NCI-H510A treated with DMSO at 0.1 percent for 48 hours (cell line): ENCODE data around the gene SNRNP48.

Experiments used
- DNase-seq: peaks from one replicate; lab custom pipeline; 2025; lab: John Stamatoyannopoulos, UW

SNRNP48 gene

GRCh38 chr6:7644417-7644816 is 54.4 kb downstream of the SNRNP48 start:
- no peak for DNase-seq

- no peak for DNase-seq
Observed at GRCh38 chr6:7646394-7646793, 56.4 kb downstream of the SNRNP48 start.

- DNase-seq: no peak
Observed at GRCh38 chr6:7647504-7647903, 57.5 kb downstream of the SNRNP48 start.

- DNase-seq: no peak
Observed at GRCh38 chr6:7649037-7649810, 59.2 kb downstream of the SNRNP48 start.

GRCh38 chr6:7650878-7651277 is 60.9 kb downstream of the SNRNP48 start:
- DNase-seq: no peak

GRCh38 chr6:7652957-7653356 is 63.0 kb downstream of the SNRNP48 start:
- no peak for DNase-seq

- no peak for DNase-seq
Observed at GRCh38 chr6:7656355-7656754, 66.4 kb downstream of the SNRNP48 start.

GRCh38 chr6:7658543-7658942 is 68.5 kb downstream of the SNRNP48 start:
- no peak for DNase-seq

GRCh38 chr6:7661364-7661763 is 71.4 kb downstream of the SNRNP48 start:
- no peak for DNase-seq
